PC-3 (cell line): Measurements from ENCODE around the gene STX16. TPM values are rescaled to one million over a fixed set of nuclear protein-coding genes. Genes with fewer than 3 reads are reported as not detected.

Source experiments
- ATAC-seq: fragments of 200-7000 bp; cut with Tn5 transposase; 2 replicates; pipeline ENCODE4 v1.9.1; 2020; ENCODE audit warnings: mild to moderate bottlenecking, moderate library complexity
- BruUV-seq: library from RNA; stranded (reverse); fragments of 400-500 nt; replicated peaks from 2 replicates; lab custom pipeline; 2021; lab: Mats Ljungman, UMichigan
- CTCF ChIA-PET: fragments of 300-600 bp; sonication (Branson Sonifier 250); formaldehyde crosslinking; loops from one replicate; lab custom pipeline; 2022; ENCODE audit warnings: antibody characterized with exemption; lab: Charles Lee
- POLR2A ChIA-PET: fragments of 300-600 bp; sonication (Branson Sonifier 250); formaldehyde crosslinking; loops from one replicate; lab custom pipeline; 2022; ENCODE audit warnings: antibody characterized with exemption; ENCODE audit not compliant: unreplicated experiment; lab: Charles Lee
- DNase-seq: peaks from one replicate; pipeline ENCODE4 v3.0.0-alpha.2; 2015
- H2AFZ ChIP-seq: fragments of 300-600 bp; sonication (generic); 2 replicates; pipeline ENCODE4 v1.6.0; 2016; ENCODE audit warnings: antibody characterized with exemption, low read length
- H3F3A ChIP-seq: fragments of 300-600 bp; sonication (generic); one replicate; pipeline ENCODE4 v1.6.0; 2017; ENCODE audit warnings: antibody characterized with exemption, low read length, control low read depth, mild to moderate bottlenecking; ENCODE audit not compliant: unreplicated experiment
- H3K27ac ChIP-seq: fragments of 300-600 bp; sonication (generic); 2 replicates; pipeline ENCODE4 v1.5.1; 2016; ENCODE audit warnings: mild to moderate bottlenecking, low read length
- H3K27me3 ChIP-seq: fragments of 300-600 bp; sonication (generic); 2 replicates; pipeline ENCODE4 v1.6.1; 2016; ENCODE audit warnings: low read length, mixed read lengths
- H3K36me3 ChIP-seq: fragments of 300-600 bp; sonication (generic); 2 replicates; pipeline ENCODE4 v1.6.1; 2016; ENCODE audit warnings: low read depth, mixed run types, low read length, mixed read lengths
- H3K4me1 ChIP-seq: fragments of 300-600 bp; sonication (generic); 2 replicates; pipeline ENCODE4 v1.5.1; 2016; ENCODE audit warnings: low read length; ENCODE audit not compliant: insufficient read depth
- H3K4me2 ChIP-seq: fragments of 300-600 bp; sonication (generic); 2 replicates; pipeline ENCODE4 v1.6.0; 2016; ENCODE audit warnings: low read length
- H3K4me3 ChIP-seq: fragments of 300-600 bp; sonication (generic); 2 replicates; pipeline ENCODE4 v1.5.1; 2016; ENCODE audit warnings: mild to moderate bottlenecking, low read length, mixed read lengths
- H3K79me2 ChIP-seq: fragments of 300-600 bp; sonication (generic); 2 replicates; pipeline ENCODE4 v1.6.1; 2017; ENCODE audit warnings: low read length, mixed read lengths
- H3K9ac ChIP-seq: fragments of 300-600 bp; sonication (generic); 2 replicates; pipeline ENCODE4 v1.6.0; 2016; ENCODE audit warnings: mild to moderate bottlenecking, low read length
- H3K9me2 ChIP-seq: fragments of 300-600 bp; sonication (generic); replicated peaks from 2 replicates; pipeline ENCODE4 v1.6.1; 2016; ENCODE audit warnings: mixed run types, low read length, mixed read lengths
- H3K9me3 ChIP-seq: fragments of 300-600 bp; sonication (generic); 2 replicates; pipeline ENCODE4 v1.6.1; 2016; ENCODE audit warnings: low read length, mixed read lengths
- H4K20me1 ChIP-seq: fragments of 300-600 bp; sonication (generic); 2 replicates; pipeline ENCODE4 v1.6.1; 2016; ENCODE audit warnings: low read length, mixed read lengths
- EZH2 ChIP-seq: fragments of 300-600 bp; sonication (generic); IDR thresholded peaks from one replicate; pipeline ENCODE4 v1.6.1; 2017; ENCODE audit warnings: antibody characterized with exemption, mild to moderate bottlenecking, low read length; ENCODE audit not compliant: unreplicated experiment
- EZH2phosphoT487 ChIP-seq: fragments of 300-600 bp; sonication (generic); IDR thresholded peaks from 2 replicates; pipeline ENCODE4 v1.6.1; 2018; ENCODE audit warnings: mild to moderate bottlenecking, antibody characterized with exemption, low read length, borderline replicate concordance
- intact Hi-C: fragments of 100-400 bp; cut with micrococcal nuclease; formaldehyde crosslinking; loops from 2 replicates; pipeline ENCODE4 v1.9.0; 2023
- total RNA-seq: library from RNA; depleted of rRNA; stranded (reverse); fragments of >200 nt; gene quantifications from 2 replicates; pipeline ENCODE4 v1.2.3, GENCODE V29; 2014
- TF ChIP-seq, protein P1 (sequence below): fragments of 300-600 bp; sonication (generic); conservative IDR thresholded peaks from 2 replicates; pipeline ENCODE4 v1.5.1; 2017; ENCODE audit warnings: antibody characterized with exemption, low read depth, mild to moderate bottlenecking, low read length

Gene STX16
- total RNA-seq, 1 experiment from 2014 or later = 44.2 TPM

DNA sequence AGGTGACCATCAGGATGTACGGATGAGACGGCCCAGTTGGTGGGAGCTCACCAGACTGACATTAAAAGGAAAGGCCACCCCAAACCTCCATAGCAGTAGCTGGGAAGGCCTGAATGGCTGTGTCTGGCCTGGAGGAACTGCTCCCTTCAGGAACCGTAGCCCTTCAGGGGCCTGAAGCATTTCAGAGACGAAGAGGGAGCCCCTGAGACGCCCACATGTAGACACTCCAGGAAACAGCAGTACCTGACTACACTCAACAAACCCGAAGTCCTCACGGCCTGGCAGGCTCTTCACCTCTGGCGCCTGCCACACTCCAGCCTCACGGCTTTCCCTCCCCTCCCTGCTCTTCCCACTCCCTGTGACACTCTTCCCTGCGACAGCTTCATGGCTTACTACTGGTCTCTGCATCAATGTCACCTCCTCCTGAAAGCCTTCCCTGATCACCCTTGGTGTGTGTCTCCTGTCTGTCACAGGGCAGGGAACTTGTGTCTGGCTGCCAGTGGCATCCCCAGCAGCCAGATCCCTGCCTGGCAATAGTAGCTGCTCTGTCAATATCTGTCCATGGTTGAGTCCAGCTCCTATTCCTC lies 14.6 kb upstream of the STX16 start:
- no peak overlapping the region for H3K4me3 ChIP-seq
- H2AFZ ChIP-seq = no peak overlapping the region
- H3K27ac ChIP-seq = no peak overlapping the region
- intact Hi-C loops = no loop called here
- DNase-seq (no peak), ATAC-seq (no peak)
- H3K79me2 ChIP-seq = no peaks in the 10 kb centered on the region
- no TSS peak for BruUV-seq
- no peaks in the 10 kb centered on the region for H3K36me3 ChIP-seq
- H3F3A ChIP-seq = no peaks in the 10 kb centered on the region
- H3K4me2 ChIP-seq = no peak overlapping the region
- H3K4me1 ChIP-seq = peaks cover 11% of the 10 kb centered on the region
- no peaks in the 10 kb centered on the region for H3K9me2 ChIP-seq
- ChIA-PET CTCF (no interaction called here), POLR2A (no interaction called here)
- H3K27me3 ChIP-seq = no peaks in the 10 kb centered on the region
- TF ChIP-seq EZH2 (no peak), EZH2phosphoT487 (no peak)
- TF ChIP-seq, protein P1, sequence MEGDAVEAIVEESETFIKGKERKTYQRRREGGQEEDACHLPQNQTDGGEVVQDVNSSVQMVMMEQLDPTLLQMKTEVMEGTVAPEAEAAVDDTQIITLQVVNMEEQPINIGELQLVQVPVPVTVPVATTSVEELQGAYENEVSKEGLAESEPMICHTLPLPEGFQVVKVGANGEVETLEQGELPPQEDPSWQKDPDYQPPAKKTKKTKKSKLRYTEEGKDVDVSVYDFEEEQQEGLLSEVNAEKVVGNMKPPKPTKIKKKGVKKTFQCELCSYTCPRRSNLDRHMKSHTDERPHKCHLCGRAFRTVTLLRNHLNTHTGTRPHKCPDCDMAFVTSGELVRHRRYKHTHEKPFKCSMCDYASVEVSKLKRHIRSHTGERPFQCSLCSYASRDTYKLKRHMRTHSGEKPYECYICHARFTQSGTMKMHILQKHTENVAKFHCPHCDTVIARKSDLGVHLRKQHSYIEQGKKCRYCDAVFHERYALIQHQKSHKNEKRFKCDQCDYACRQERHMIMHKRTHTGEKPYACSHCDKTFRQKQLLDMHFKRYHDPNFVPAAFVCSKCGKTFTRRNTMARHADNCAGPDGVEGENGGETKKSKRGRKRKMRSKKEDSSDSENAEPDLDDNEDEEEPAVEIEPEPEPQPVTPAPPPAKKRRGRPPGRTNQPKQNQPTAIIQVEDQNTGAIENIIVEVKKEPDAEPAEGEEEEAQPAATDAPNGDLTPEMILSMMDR = no peak
- no peaks in the 10 kb centered on the region for H4K20me1 ChIP-seq
- no peak overlapping the region for H3K9ac ChIP-seq
- H3K9me3 ChIP-seq = no peaks in the 10 kb centered on the region

- no peaks in the 10 kb centered on the region for H4K20me1 ChIP-seq
- BruUV-seq = no TSS peak
- ChIA-PET POLR2A (no interaction called here), CTCF (no interaction called here)
- H3K4me1 ChIP-seq = peaks cover 11% of the 10 kb centered on the region
- no peaks in the 10 kb centered on the region for H3K79me2 ChIP-seq
- H2AFZ ChIP-seq = no peak overlapping the region
- H3K27me3 ChIP-seq = no peaks in the 10 kb centered on the region
- DNase-seq = no peak
- H3K9me3 ChIP-seq = no peaks in the 10 kb centered on the region
- no peak overlapping the region for H3K4me2 ChIP-seq
- H3K27ac ChIP-seq = no peak overlapping the region
- H3K9me2 ChIP-seq = no peaks in the 10 kb centered on the region
- intact Hi-C loops = no loop called here
- TF ChIP-seq EZH2phosphoT487 = no peak
- TF ChIP-seq, protein P1 = 0 out of 2 replicates have a peak, but pooled peaks have one; percentile 23
- no peak overlapping the region for H3K4me3 ChIP-seq
- H3K9ac ChIP-seq = no peak overlapping the region
- H3K36me3 ChIP-seq = no peaks in the 10 kb centered on the region
- no peaks in the 10 kb centered on the region for H3F3A ChIP-seq
- ATAC-seq = no peak
Measured at GRCh38 chr20:58636983-58637421, 14.1 kb upstream of the STX16 start.

GRCh38 chr20:58637466-58638213 lies 13.4 kb upstream of the STX16 start:
- no peaks in the 10 kb centered on the region for H3K36me3 ChIP-seq
- H3K9me3 ChIP-seq = no peaks in the 10 kb centered on the region
- H3K4me3 ChIP-seq = no peak overlapping the region
- no TSS peak for BruUV-seq
- POLR2A ChIA-PET = no interaction called here
- no peaks in the 10 kb centered on the region for H3K27me3 ChIP-seq
- no peak overlapping the region for H3K9ac ChIP-seq
- H3K79me2 ChIP-seq = no peaks in the 10 kb centered on the region
- no peaks in the 10 kb centered on the region for H4K20me1 ChIP-seq
- DNase-seq (no peak), ATAC-seq (no peak)
- TF ChIP-seq, protein P1 = no peak
- TF ChIP-seq EZH2 = no peak
- TF ChIP-seq EZH2phosphoT487 = no peak
- peaks cover 11% of the 10 kb centered on the region for H3K4me1 ChIP-seq
- H3K9me2 ChIP-seq = no peaks in the 10 kb centered on the region
- H3K4me2 ChIP-seq = no peak overlapping the region
- CTCF ChIA-PET = no interaction called here
- H3K27ac ChIP-seq = no peak overlapping the region
- intact Hi-C loops = no loop called here
- no peak overlapping the region for H2AFZ ChIP-seq
- H3F3A ChIP-seq = no peaks in the 10 kb centered on the region
